Uterus (tissue), 4 donors: ENCODE results near the gene EYA3. TPM values are rescaled to one million over a fixed set of nuclear protein-coding genes. Genes with fewer than 3 reads are reported as not detected.

Source experiments
- DNase-seq, 2 donors: peaks; one replicate each; pipeline ENCODE4 v3.0.0-alpha.2; 2019 to 2020
- H3K27ac ChIP-seq, 2 donors: fragments of 200-600 bp; sonication (generic); 1 replicate in 1 of 2; 2 replicates in 1 of 2; pipeline ENCODE4 v1.5.1; 2016 to 2018
- H3K27me3 ChIP-seq, 2 donors: fragments of 200-600 bp; sonication (generic); one replicate each; pipeline ENCODE4 v1.5.1; 2018 to 2019; ENCODE audit warnings: control low read depth in 1 of 2
- H3K36me3 ChIP-seq, 2 donors: fragments of 200-600 bp; sonication (generic); one replicate each; pipeline ENCODE4 v1.5.1; 2019; ENCODE audit warnings: control low read depth in 1 of 2
- H3K4me1 ChIP-seq, 2 donors: fragments of 200-600 bp; sonication (generic); one replicate each; pipeline ENCODE4 v1.5.1; 2018 to 2019; ENCODE audit warnings: control low read depth in 1 of 2
- H3K4me3 ChIP-seq, 2 donors: fragments of 200-600 bp; sonication (generic); 1 replicate in 1 of 2; 2 replicates in 1 of 2; pipeline ENCODE4 v1.5.1; 2018 to 2019; ENCODE audit warnings: mild to moderate bottlenecking in 1 of 2
- H3K9me3 ChIP-seq, 2 donors: fragments of 200-600 bp; sonication (generic); one replicate each; pipeline ENCODE4 v1.5.1; 2019; ENCODE audit warnings: control low read depth in 1 of 2
- CTCF ChIP-seq, 4 experiments: fragments of 200-600 bp in 2 of 4; fragments of 450-650 bp in 2 of 4; sonication (generic) in 2 of 4; IDR thresholded peaks; one replicate each; pipeline ENCODE4 v1.5.1; 2016 to 2019; ENCODE audit warnings: antibody characterized with exemption in 4 of 4, mild to moderate bottlenecking in 2 of 4, moderate library complexity in 1 of 4
- POLR2A ChIP-seq, 2 donors: fragments of 450-650 bp; IDR thresholded peaks; one replicate each; pipeline ENCODE4 v1.6.1; 2016; ENCODE audit warnings: antibody characterized with exemption in 2 of 2, mild to moderate bottlenecking in 1 of 2, moderate library complexity in 1 of 2
- intact Hi-C: fragments of 100-400 bp; cut with DNase I; formaldehyde crosslinking; loops from one replicate; pipeline ENCODE4 v1.15.1; 2023; ENCODE audit warnings: low total_unique reads
- total RNA-seq, 4 donors: library from RNA; depleted of rRNA in 3 of 4; stranded (reverse); fragments of >200 nt in 3 of 4; gene quantifications; one replicate each; pipeline versions ENCODE4 v1.1.0 to v1.2.4, GENCODE V29; 2014 to 2023
- donor health status: DM: yes; HTN: yes; CAD: no.

EYA3 gene
- total RNA-seq, 4 donors from 2014 or later = 7.2 to 30.4 (median 13.1) TPM

DNA sequence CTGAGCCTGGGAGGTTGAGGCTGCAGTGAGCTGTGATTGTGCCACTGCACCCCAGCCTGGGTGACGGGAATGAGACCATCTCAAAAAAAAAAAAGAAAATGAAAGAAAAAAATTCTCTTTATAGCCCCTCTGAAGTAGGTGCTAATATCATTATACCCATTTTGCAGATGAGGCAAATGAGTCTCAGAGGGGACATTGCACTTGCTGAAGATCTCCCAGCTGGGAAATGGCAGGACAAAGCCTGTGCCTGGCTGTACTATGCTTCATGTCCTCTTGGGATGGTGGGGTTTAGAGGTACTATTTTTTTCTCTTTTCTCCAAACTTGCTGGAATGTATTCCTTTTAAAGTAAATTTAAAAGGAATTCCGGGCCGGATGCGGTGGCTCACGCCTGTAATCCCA is 152.0 kb downstream of the EYA3 start:
- Histone ChIP-seq H3K4me3 (no peak overlapping the region), H3K4me1 (no peaks in the 10 kb centered on the region), H3K9me3 (no peaks in the 10 kb centered on the region), H3K36me3 (no peaks in the 10 kb centered on the region), H3K27ac (no peak overlapping the region), H3K27me3 (no peaks in the 10 kb centered on the region)
- TF ChIP-seq CTCF (IDR thresholded peaks at IDR 0.05) (no peak), POLR2A (IDR thresholded peaks at IDR 0.05) (no peak)
- intact Hi-C loops = no loop called here
- DNase-seq = no peak

DNA sequence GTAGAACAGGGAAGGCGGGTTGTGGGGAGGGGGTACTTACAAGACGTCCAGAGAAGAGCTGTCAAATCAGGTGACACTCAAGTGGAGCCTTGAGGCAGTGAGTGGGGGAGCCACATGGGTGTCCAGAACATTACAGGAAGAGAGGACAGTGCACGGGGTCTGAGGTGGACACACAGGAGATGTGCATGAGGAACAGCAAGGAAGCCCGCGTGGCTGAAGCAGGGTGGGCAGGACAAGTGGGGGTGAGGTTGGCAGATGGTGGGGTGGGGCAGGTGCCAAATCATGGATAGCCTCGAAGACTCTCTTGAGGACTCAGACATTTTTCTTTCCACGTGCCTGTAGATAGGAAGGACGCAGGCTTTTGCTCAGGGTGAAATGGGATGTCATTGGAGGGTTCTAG is 152.7 kb downstream of the EYA3 start:
- intact Hi-C loops = no loop called here
- Histone ChIP-seq H3K27me3 (no peaks in the 10 kb centered on the region), H3K4me1 (no peaks in the 10 kb centered on the region), H3K4me3 (no peak overlapping the region), H3K9me3 (no peaks in the 10 kb centered on the region), H3K36me3 (no peaks in the 10 kb centered on the region), H3K27ac (no peak overlapping the region)
- TF ChIP-seq CTCF (IDR thresholded peaks at IDR 0.05) = no peak
- no peak for TF ChIP-seq POLR2A (IDR thresholded peaks at IDR 0.05)
- DNase-seq = no peak

GRCh38 chr1:27934818-27935549 is 153.4 kb downstream of the EYA3 start, which contains the start of gene SMPDL3B:
Gene SMPDL3B, plus strand, starts transcription at chr1:27935000. Its CDS starts 184 bp downstream, at chr1:27935184.
- Histone ChIP-seq H3K4me3 (no peak within 1 kb of the TSS), H3K4me1 (no peaks in the 10 kb centered on the region), H3K27me3 (no peaks in the 10 kb centered on the region), H3K36me3 (no peaks in the 10 kb centered on the region), H3K27ac (no peak within 1 kb of the TSS), H3K9me3 (no peaks in the 10 kb centered on the region)
- DNase-seq = no peak
- intact Hi-C loops = no loop called here
- TF ChIP-seq CTCF (IDR thresholded peaks at IDR 0.05) (no peak), POLR2A (IDR thresholded peaks at IDR 0.05) (no peak)

DNA sequence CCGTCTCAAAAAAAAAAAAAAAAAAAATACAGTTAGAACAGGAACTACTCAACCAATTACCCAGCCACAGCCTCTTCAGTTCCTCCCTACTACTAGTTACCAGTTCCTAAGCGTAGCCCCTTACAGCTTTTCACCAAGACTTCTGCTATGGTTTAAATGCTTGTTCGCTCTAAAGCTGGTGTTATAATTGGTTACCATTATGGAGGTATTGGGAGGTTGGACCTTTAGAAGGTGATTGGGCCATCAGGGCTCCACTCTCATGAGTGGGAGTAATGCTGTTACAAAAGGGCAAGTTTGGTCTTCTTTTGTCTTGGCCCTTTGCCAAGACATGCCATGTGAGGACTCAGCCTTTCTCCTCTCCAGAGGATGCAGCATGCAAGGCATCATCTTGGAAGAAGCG is 156.7 kb downstream of the EYA3 start:
- no peak overlapping the region for H3K27ac ChIP-seq
- intact Hi-C loops = no loop called here
- TF ChIP-seq POLR2A (IDR thresholded peaks at IDR 0.05) = no peak
- TF ChIP-seq CTCF (IDR thresholded peaks at IDR 0.05) = no peak
- no peaks in the 10 kb centered on the region for H3K4me1 ChIP-seq
- no peaks in the 10 kb centered on the region for H3K9me3 ChIP-seq
- no peaks in the 10 kb centered on the region for H3K36me3 ChIP-seq
- no peak overlapping the region for H3K4me3 ChIP-seq
- DNase-seq = no peak
- H3K27me3 ChIP-seq = no peaks in the 10 kb centered on the region

DNA sequence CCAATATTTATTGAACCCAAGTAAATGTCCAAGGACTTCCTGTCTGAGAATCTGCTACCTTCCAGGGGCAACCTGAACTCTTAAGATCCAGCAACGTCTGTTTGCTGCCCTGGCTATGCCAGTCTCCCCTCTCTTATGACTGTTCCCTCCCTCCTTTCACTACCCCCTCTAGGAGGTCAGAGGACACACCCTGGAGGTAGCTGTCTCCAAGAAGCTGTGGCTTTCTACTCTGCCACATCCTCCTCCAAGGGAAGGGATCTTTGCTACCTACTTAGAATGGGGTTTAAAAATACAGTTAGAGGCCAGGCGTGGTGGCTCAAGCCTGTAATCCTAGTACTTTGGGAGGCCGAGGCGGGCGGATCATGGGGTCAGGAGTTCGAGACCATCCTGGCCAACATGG is 157.2 kb downstream of the EYA3 start:
- TF ChIP-seq CTCF (IDR thresholded peaks at IDR 0.05) = no peak
- TF ChIP-seq POLR2A (IDR thresholded peaks at IDR 0.05) = no peak
- Histone ChIP-seq H3K4me3 (no peak overlapping the region), H3K27me3 (no peaks in the 10 kb centered on the region), H3K27ac (no peak overlapping the region), H3K4me1 (no peaks in the 10 kb centered on the region), H3K36me3 (no peaks in the 10 kb centered on the region), H3K9me3 (no peaks in the 10 kb centered on the region)
- DNase-seq = no peak
- intact Hi-C loops = no loop called here
